GM13976 (cell line): ENCODE results near the gene DCLK1.
A peak's percentile ranks its signal among the peaks of the same experiment; 100 is the strongest.

Experiments
- DNase-seq: peaks from one replicate; pipeline ENCODE4 v3.0.0; 2012; ENCODE audit warnings: low spot score
- CTCF ChIP-seq: IDR thresholded peaks from 2 replicates; pipeline ENCODE4 v1.5.1; 2012; ENCODE audit warnings: borderline replicate concordance, mild to moderate bottlenecking; ENCODE audit not compliant: insufficient read depth; ENCODE audit errors: extremely low read depth, missing control alignments, control extremely low read depth
- in situ Hi-C: fragments of 300-500 bp; cut with MboI; formaldehyde crosslinking; loops from one replicate; pipeline ENCODE4 v1.12.0; 2022; ENCODE audit warnings: low sequenced_read_pairs, mixed read lengths, inconsistent platforms; ENCODE audit not compliant: unreplicated experiment

The DCLK1 gene

GRCh38 chr13:35930665-35931631, 200.2 kb downstream of the DCLK1 start:
- TF ChIP-seq CTCF, result no peak

DNA sequence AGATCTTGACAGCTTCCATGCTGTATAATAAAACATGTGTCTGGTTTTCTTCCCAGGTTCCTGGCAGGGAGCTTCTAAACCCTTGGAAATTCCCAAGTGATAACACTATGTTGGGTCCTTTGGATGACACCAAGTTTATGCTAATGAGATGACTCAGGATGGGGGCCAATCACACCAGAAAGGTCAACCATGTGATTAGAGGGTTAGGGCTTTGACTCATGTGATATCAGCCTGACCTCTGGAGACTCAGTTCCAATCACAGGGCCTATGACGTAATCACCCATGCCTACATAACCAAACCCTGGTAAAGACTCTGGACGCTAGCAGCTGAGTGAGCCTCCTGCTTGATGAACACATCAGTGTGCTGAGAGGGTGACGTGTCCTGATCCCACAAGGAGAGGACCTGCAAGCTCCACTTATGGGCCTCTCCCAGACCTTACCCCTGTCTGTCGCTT, 203.6 kb downstream of the DCLK1 start:
- in situ Hi-C loops, result no loop called here
- no peak for DNase-seq
- no peak for TF ChIP-seq CTCF

More at GRCh38 chr13:35930665-35931631, 200.2 kb downstream of the DCLK1 start:
- in situ Hi-C loops, result no loop called here
- DNase-seq, result peak; percentile 20

DNA sequence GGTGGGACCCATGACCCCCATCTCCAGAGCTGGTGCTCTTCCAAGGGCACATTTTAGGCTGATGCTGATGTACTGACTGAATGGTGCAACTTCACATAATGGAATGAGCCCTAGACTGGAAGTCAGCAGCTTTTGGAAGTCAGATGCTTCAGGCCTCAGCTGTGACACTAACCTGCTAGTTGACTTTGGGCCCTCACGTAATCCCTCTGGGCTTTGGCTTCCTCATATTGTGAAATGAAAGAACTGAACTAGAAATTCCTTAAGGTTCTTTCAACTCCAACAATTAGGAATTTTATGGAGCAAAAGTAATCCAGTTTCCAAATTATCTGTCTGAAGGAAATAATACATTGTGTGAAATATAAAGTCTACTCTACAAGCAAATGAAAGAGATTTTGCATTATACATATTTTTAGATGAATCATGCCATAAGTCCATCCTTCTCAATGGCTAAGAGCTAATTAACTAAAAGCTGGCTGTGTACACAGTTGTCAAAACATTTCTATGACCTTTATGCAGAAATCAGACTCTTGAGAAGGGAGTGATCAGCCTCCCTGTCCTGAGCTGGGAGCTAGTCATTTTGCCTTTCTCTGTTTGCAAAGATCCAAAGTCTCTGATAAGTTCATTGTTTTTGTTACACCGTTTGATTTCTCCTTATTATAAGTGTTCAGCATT, 204.2 kb downstream of the DCLK1 start:
- DNase-seq, result no peak
- in situ Hi-C loops, result no loop called here
- no peak for TF ChIP-seq CTCF

GRCh38 chr13:35925669-35926068, 205.5 kb downstream of the DCLK1 start:
- in situ Hi-C loops, result no loop called here
- no peak for TF ChIP-seq CTCF

DNA sequence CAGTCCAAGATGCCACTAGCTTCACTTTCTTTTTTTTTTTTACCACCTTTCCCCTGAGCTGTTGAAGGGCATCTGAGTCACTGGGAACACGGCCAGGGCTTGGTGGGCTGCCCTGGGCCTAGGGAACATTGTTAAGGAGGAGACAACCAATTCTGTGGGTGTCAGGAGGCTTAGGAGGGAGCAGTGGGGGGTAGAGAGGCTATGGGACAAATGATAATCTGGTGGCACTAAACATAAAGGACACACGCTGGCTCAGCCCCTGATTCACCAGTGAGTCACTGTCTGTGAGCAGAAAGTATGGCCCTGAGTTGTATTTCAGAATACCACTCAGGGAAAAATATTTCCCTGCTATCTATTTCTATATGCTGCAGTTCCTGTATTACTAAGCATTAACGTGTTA, 207.8 kb downstream of the DCLK1 start:
- no peak for DNase-seq
- in situ Hi-C loops, result no loop called here
- TF ChIP-seq CTCF, result no peak

More at GRCh38 chr13:35925669-35926068, 205.5 kb downstream of the DCLK1 start:
- DNase-seq, result no peak

GRCh38 chr13:35920816-35921215, 210.4 kb downstream of the DCLK1 start:
- in situ Hi-C loops, result no loop called here
- DNase-seq, result no peak
- no peak for TF ChIP-seq CTCF
